SK-N-MC (cell line): ENCODE data around the gene WDTC1.
A peak's percentile ranks its signal among the peaks of the same experiment; 100 is the strongest.
"Not testable (repeated sequence)": the region's sequence is repeated elsewhere in the genome, so short reads cannot be mapped to it uniquely, and the experiment has no call there.

Experiments used
- DNase-seq: peaks from one replicate; pipeline ENCODE4 v3.0.0-alpha.2; 2011; ENCODE audit warnings: low read depth, low spot score
- H3K27ac ChIP-seq: fragments of 200-600 bp; sonication (generic); 2 replicates; pipeline ENCODE4 v1.5.1; 2016; ENCODE audit warnings: mixed run types
- H3K36me3 ChIP-seq: fragments of 200-600 bp; sonication (generic); 2 replicates; pipeline ENCODE4 v1.6.1; 2017; ENCODE audit warnings: antibody characterized with exemption, low read length, mixed read lengths; ENCODE audit not compliant: insufficient read depth
- H3K4me3 ChIP-seq: fragments of 200-600 bp; sonication (generic); 2 replicates; pipeline ENCODE4 v1.5.1; 2016
- H3K9ac ChIP-seq: fragments of 200-600 bp; sonication (generic); 2 replicates; pipeline ENCODE4 v1.8.0; 2017; ENCODE audit warnings: mixed run types, mixed read lengths; ENCODE audit not compliant: insufficient read length
- H3K9me3 ChIP-seq: fragments of 200-600 bp; sonication (generic); 2 replicates; pipeline ENCODE4 v1.6.1; 2017; ENCODE audit warnings: low read depth, mild to moderate bottlenecking, antibody characterized with exemption, low read length, moderate library complexity, mixed read lengths
- EZH2 ChIP-seq: fragments of 200-600 bp; sonication (generic); IDR thresholded peaks from one replicate; pipeline ENCODE4 v1.6.1; 2017; ENCODE audit warnings: antibody characterized with exemption
- FOXP2 ChIP-seq: optimal IDR thresholded peaks from 2 replicates; pipeline ENCODE3; 2011; ENCODE audit warnings: mild to moderate bottlenecking, moderate library complexity; ENCODE audit not compliant: insufficient read depth; ENCODE audit errors: extremely low read length, control extremely low read depth
- POLR2AphosphoS5 ChIP-seq: IDR thresholded peaks from 2 replicates; pipeline ENCODE4 v1.6.1; 2012; ENCODE audit warnings: mild to moderate bottlenecking, low read depth, low read length, borderline replicate concordance

The WDTC1 gene

DNA sequence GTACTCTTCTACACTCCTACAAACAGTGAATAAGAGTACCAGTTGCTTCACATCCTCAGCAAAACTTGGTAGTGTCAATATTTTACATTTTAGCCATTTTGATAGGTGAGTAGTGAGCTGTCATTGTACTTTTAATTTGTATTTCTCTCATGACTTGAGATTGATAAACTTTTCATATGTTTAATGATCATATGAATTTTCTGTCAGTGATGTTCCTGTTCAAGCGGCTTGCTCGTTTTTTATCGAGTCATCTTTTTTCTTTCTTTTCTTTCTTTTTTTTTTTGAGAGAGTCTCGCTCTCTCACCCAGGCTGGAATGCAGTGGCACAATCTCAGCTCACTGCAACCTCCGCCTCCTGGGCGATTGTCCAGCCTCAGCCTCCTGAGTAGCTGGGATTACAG is 17.0 kb upstream of the WDTC1 start:
- Histone ChIP-seq H3K36me3 (no peaks in the 10 kb centered on the region), H3K9ac (no peak overlapping the region), H3K27ac (no peak overlapping the region), H3K9me3 (no peaks in the 10 kb centered on the region), H3K4me3 (no peak overlapping the region)
- no peak for DNase-seq
- TF ChIP-seq FOXP2 (no peak), POLR2AphosphoS5 (no peak), EZH2 (no peak)

DNA sequence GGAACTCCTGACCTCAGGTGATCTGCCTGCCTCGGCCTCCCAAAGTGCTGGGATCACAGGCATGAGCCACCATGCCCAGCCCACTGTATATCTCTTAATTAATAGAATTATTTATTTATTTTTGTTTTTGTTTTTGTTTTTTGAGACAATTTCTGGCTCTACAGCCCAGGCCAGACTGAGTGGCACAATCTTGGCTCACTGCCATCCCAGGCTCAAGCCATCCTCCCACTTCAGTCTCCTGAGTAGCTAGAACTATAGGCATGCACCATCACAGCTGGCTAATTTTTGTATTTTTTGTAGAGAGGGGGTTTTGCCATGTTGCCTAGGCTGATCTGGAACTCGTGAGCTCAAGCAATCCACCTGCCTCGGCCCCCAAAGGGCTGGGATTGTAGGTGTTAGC is 15.7 kb upstream of the WDTC1 start:
- Histone ChIP-seq H3K9ac (no peak overlapping the region), H3K4me3 (no peak overlapping the region), H3K9me3 (no peaks in the 10 kb centered on the region), H3K27ac (no peak overlapping the region), H3K36me3 (no peaks in the 10 kb centered on the region)
- DNase-seq = no peak
- no peak for TF ChIP-seq FOXP2
- TF ChIP-seq POLR2AphosphoS5 = no peak
- no peak for TF ChIP-seq EZH2

DNA sequence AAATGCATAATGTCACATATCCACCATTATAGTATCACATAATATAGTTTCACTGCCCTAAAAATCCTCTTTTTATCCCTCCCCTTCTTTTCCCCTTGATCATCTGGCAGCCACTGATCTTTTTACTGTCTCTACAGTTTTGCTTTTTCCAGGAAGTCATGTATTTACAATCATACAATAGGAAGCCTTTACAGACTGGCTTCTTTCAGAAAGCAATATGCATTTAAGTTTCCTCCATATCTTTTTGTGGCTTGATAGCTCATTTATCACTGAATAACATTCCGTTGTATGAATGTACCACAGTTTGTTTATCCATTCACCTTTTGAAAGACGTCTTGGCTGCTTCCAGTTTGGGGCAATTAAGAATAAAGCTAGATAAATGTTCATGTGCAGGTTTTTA is 14.3 kb upstream of the WDTC1 start:
- no peak overlapping the region for H3K27ac ChIP-seq
- TF ChIP-seq POLR2AphosphoS5 (no peak), FOXP2 (no peak), EZH2 (no peak)
- H3K36me3 ChIP-seq = no peaks in the 10 kb centered on the region
- DNase-seq = no peak
- H3K9ac ChIP-seq = no peak overlapping the region
- H3K4me3 ChIP-seq = no peak overlapping the region
- no peaks in the 10 kb centered on the region for H3K9me3 ChIP-seq

DNA sequence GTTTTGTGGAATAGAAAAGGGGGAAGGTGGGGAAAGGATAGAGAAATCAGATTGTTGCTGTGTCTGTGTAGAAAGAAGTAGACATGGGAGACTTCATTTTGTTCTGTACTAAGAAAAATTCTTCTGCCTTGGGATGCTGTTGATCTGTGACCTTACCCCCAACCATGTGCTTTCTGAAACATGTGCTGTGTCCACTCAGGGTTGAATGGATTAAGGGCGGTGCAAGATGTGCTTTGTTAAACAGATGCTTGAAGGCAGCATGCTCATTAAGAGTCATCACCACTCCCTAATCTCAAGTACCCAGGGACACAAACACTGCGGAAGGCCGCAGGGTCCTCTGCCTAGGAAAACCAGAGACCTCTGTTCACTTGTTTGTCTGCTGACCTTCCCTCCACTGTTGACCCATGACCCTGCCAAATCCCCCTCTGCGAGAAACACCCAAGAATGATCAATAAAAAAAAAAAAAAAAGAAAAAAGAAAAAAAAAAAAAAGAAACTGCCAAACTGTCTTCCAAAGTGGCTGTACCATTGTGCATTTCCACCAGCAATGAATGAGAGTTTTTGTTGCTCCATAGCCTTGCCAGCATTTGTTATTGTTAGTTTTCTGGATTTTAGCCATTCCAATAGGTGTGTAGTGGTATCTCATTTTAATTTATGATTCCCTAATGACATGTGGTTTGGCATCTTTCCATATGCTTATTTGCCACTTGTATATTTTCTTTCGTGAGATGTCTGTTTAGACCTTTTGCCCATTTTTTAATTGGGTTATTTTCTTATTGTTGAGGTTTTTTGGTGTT is 13.5 kb upstream of the WDTC1 start:
- not testable (repeated sequence) for H3K9me3 ChIP-seq, H3K4me3 ChIP-seq, H3K27ac ChIP-seq, H3K36me3 ChIP-seq, DNase-seq, H3K9ac ChIP-seq

DNA sequence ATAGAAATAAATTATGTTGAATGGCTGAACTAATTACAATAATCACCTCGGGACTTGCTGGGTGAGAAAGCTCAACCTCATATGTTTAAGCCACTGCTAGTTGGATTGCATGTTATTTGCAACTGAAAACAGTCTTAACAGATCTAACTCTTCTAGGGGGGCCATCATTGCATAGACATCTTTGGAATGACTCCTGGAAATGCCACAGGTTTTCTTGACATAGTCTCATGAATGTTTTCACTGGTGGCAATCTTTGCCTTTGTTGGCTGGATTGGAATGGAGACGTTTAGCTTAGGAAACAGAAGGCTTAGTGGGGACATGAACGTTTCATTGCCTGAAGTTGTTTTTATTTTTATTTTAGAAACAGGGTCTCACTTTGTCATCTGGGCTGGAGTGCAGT is 8.8 kb upstream of the WDTC1 start:
- no peak overlapping the region for H3K27ac ChIP-seq
- no peak overlapping the region for H3K9ac ChIP-seq
- no peaks in the 10 kb centered on the region for H3K9me3 ChIP-seq
- TF ChIP-seq FOXP2 (no peak), EZH2 (no peak)
- DNase-seq = no peak
- no peak overlapping the region for H3K4me3 ChIP-seq
- no peaks in the 10 kb centered on the region for H3K36me3 ChIP-seq

DNA sequence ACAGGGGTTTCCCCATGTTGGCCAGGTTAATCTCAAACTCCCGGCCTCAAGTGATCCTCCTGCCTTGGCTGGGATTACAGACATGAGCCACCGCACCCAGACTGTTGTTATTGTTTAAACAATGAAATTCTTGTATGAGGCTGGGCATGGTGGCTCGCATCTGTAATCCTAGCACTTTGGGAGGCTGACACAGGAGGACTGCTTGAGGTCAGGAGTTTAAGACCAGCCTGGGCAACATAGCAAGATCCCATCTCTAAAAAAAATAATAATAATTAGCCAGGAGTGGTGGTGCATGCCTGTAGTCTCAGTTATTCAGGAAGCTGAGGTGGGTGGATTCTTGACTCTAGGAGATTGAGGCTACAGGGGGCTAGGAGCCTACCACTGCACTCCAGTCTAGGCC is 6.7 kb upstream of the WDTC1 start:
- TF ChIP-seq EZH2 (no peak), POLR2AphosphoS5 (no peak), FOXP2 (no peak)
- no peak overlapping the region for H3K9ac ChIP-seq
- H3K36me3 ChIP-seq = no peaks in the 10 kb centered on the region
- no peak overlapping the region for H3K27ac ChIP-seq
- H3K4me3 ChIP-seq = no peak overlapping the region
- no peak for DNase-seq
- H3K9me3 ChIP-seq = no peaks in the 10 kb centered on the region

DNA sequence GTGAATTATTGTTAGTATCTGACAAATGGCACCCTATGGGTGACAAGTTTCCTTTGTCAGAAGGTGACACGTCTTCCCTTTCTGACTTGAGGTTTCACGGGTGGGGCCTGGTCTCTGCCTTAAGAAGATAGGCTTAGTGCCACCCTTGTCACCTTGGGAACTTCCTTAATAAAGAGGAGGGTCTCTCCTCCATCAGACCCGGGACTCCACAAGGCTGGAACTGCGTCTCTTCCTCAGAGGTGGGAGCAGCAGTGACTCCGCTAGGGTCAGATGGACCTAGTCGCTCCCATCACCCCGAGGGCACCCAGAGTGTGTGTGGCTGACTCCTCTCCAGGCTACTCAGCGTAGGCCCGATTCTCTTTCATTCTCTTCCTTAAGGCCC is 774 bp upstream of the WDTC1 start:
- Histone ChIP-seq H3K36me3 (no peaks in the 10 kb centered on the region), H3K27ac (no peak overlapping the region), H3K9ac (no peak overlapping the region), H3K9me3 (no peaks in the 10 kb centered on the region), H3K4me3 (peak overlapping the region; percentile 88)
- no peak for DNase-seq
- TF ChIP-seq FOXP2 (no peak), POLR2AphosphoS5 (no peak), EZH2 (no peak)

DNA sequence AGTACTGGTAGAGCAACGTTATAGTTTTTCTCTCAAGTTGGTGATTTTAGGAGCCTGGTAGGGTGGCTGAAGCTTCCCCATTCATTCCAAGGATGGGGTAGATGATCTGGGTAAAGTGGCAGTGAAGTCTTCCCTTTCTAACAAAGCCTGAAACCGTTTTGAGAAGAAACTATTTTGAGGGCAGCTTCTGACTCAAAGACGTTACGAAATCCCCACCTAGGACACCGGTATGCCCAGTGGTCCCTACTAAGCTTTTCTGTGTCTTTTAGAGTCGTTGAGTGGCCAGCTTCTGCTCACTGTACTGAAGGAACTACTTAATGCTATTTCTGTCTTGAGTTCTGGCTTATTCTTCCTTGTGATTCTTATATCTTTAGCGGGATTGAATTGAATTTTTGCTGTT is 1.4 kb downstream of the WDTC1 start:
- peak overlapping the region; percentile 67 for H3K9ac ChIP-seq
- TF ChIP-seq POLR2AphosphoS5 (no peak), FOXP2 (no peak), EZH2 (no peak)
- H3K36me3 ChIP-seq = no peaks in the 10 kb centered on the region
- peak overlapping the region; percentile 88 for H3K4me3 ChIP-seq
- H3K27ac ChIP-seq = no peak overlapping the region
- DNase-seq = no peak
- H3K9me3 ChIP-seq = no peaks in the 10 kb centered on the region

DNA sequence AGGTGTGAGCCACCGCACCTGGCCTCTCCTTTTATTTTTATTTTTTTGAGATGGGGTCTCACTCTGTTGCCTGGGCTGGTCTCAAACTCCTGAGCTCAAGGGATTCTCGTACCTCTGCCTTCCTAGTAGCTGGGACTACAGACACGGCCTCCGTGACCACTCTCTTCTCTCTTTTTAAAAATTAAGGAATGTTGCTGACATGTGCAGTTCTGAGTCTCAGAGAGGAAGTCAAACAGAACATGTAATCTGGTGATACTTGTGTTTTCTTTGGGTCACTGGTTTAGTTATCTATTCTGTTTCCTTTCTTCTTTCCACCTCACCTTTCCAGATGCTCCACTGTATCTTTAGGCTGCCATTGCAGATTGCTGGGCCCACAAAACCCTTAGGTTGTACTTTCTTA is 2.7 kb downstream of the WDTC1 start:
- H3K9ac ChIP-seq = no peak overlapping the region
- TF ChIP-seq EZH2 (no peak), FOXP2 (no peak), POLR2AphosphoS5 (no peak)
- DNase-seq = no peak
- H3K9me3 ChIP-seq = no peaks in the 10 kb centered on the region
- H3K36me3 ChIP-seq = no peaks in the 10 kb centered on the region
- H3K4me3 ChIP-seq = no peak overlapping the region
- H3K27ac ChIP-seq = no peak overlapping the region
